Endothelial cell of umbilical vein (primary cell): ENCODE measurements around the gene NANOS3.

Source experiments
- CTCF ChIP-seq, 2 donors: IDR thresholded peaks; 1 replicate in 1 of 2; 2 replicates in 1 of 2; pipeline ENCODE4 v1.5.1; 2011; ENCODE audit warnings: low read length in 2 of 2, mild to moderate bottlenecking in 2 of 2, moderate library complexity in 2 of 2, control low read depth in 1 of 2, inconsistent platforms in 1 of 2, low read depth in 1 of 2; ENCODE audit not compliant: insufficient read depth in 1 of 2; ENCODE audit errors: extremely low read depth in 1 of 2
- EZH2 ChIP-seq: IDR thresholded peaks from 2 replicates; pipeline ENCODE4 v1.6.1; 2012; ENCODE audit warnings: borderline replicate concordance, low read depth, mild to moderate bottlenecking, moderate library complexity, low read length, inconsistent platforms; ENCODE audit not compliant: severe bottlenecking
- JUN ChIP-seq: IDR thresholded peaks from 2 replicates; pipeline ENCODE4 v1.6.1; 2011; ENCODE audit warnings: borderline replicate concordance, low read depth; ENCODE audit not compliant: insufficient read length, insufficient read depth
- POLR2A ChIP-seq: IDR thresholded peaks from 2 replicates; pipeline ENCODE4 v1.6.1; 2012; ENCODE audit warnings: low read depth, mild to moderate bottlenecking, control low read depth, low read length
- POLR2AphosphoS5 ChIP-seq: IDR thresholded peaks from 2 replicates; pipeline ENCODE4 v1.6.1; 2012; ENCODE audit warnings: low read depth, mild to moderate bottlenecking, control low read depth, low read length, moderate library complexity; ENCODE audit not compliant: insufficient read depth

GRCh38 chr19:13877303-13877702, 369 bp downstream of the NANOS3 start:
- TF ChIP-seq POLR2AphosphoS5 (no peak), CTCF (IDR thresholded peaks at IDR 0.05; ENCODE audit: extremely low read depth in 1 of 2, insufficient read depth in 1 of 2, low read depth in 1 of 2, low read length in 2 of 2) (no peak), POLR2A (no peak), JUN (no peak), EZH2 (no peak)
